BLaER1 treated with 17β-estradiol and CSF1 and Interleukin-3, amounts not matched to agents 10 nM and 100 nM (cell line): ENCODE measurements around the gene MT3.

Experiments
- H3K27ac ChIP-seq, 11 experiments: shearing (Covaris generic); formaldehyde crosslinking; 2 replicates each; pipeline ENCODE4 v1.8.1; 2022
- H3K27me3 ChIP-seq, 11 experiments: shearing (Covaris generic); formaldehyde crosslinking; 2 replicates each; pipeline ENCODE4 v1.8.1; 2022
- H3K36me3 ChIP-seq, 11 experiments: shearing (Covaris generic); formaldehyde crosslinking; 2 replicates each; pipeline ENCODE4 v1.8.1; 2022
- H3K4me1 ChIP-seq, 10 experiments: shearing (Covaris generic); formaldehyde crosslinking; 2 replicates each; pipeline ENCODE4 v1.8.1; 2022
- H3K4me2 ChIP-seq, 11 experiments: shearing (Covaris generic); formaldehyde crosslinking; 2 replicates each; pipeline ENCODE4 v1.8.1; 2022
- H3K4me3 ChIP-seq, 10 experiments: shearing (Covaris generic); formaldehyde crosslinking; 2 replicates each; pipeline ENCODE4 v1.8.1; 2022
- H3K9ac ChIP-seq, 11 experiments: shearing (Covaris generic); formaldehyde crosslinking; 2 replicates each; pipeline ENCODE4 v1.8.1; 2022
- H3K9me3 ChIP-seq, 11 experiments: shearing (Covaris generic); formaldehyde crosslinking; replicated peaks in 1 of 11; 2 replicates each; pipeline ENCODE4 v1.8.1; 2022
- H4K20me1 ChIP-seq, 11 experiments: shearing (Covaris generic); formaldehyde crosslinking; 2 replicates each; pipeline ENCODE4 v1.8.1; 2022
- Cebpa-rat ChIP-seq, 11 experiments: shearing (Covaris generic); IDR thresholded peaks; 2 replicates each; pipeline ENCODE4 v1.8.1; 2022

The MT3 gene

GRCh38 chr16:56589141-56590039, at the start of gene MT3:
Gene MT3, plus strand, starts transcription at chr16:56589528. Its CDS starts 63 bp downstream, at chr16:56589591.
- peaks cover 18 to 30% (median 21%) of the 10 kb centered on the region in 11 experiments for H3K27me3 ChIP-seq
- peaks cover 0 to 19% (median 7%) of the 10 kb centered on the region in 10 experiments; a peak in 13 of 20 replicates for H3K4me1 ChIP-seq
- peaks cover 0 to 5% (median 0%) of the 10 kb centered on the region in 11 experiments; a peak in 2 of 22 replicates for H3K9me3 ChIP-seq
- no peak within 1 kb of the TSS for H3K4me2 ChIP-seq
- TF ChIP-seq Cebpa-rat (IDR thresholded peaks at IDR 0.05): no peak
- H3K9ac ChIP-seq: no peak within 1 kb of the TSS
- no peaks in the 10 kb centered on the region; a peak in 1 of 22 replicates for H4K20me1 ChIP-seq
- no peaks in the 10 kb centered on the region for H3K36me3 ChIP-seq
- no peak within 1 kb of the TSS for H3K4me3 ChIP-seq
- H3K27ac ChIP-seq: no peak within 1 kb of the TSS

GRCh38 chr16:56539656-56540055, 49.7 kb upstream of the MT3 start:
- Histone ChIP-seq H3K9ac (peak overlapping the region in 3 of 11 experiments; percentile 59 to 71 (median 67); a peak in 5 of 22 replicates), H3K27me3 (no peaks in the 10 kb centered on the region), H3K27ac (peak overlapping the region in 4 of 11 experiments; percentile 51 to 87 (median 84); a peak in 8 of 22 replicates), H3K4me3 (no peak overlapping the region), H3K4me1 (peaks cover 0 to 60% (median 0%) of the 10 kb centered on the region in 10 experiments; a peak in 6 of 20 replicates), H3K9me3 (peaks cover 0 to 10% (median 0%) of the 10 kb centered on the region in 11 experiments; a peak in 3 of 22 replicates), H3K36me3 (no peaks in the 10 kb centered on the region), H4K20me1 (no peaks in the 10 kb centered on the region), H3K4me2 (peak overlapping the region in 3 of 11 experiments; percentile 48 to 63 (median 61); a peak in 6 of 22 replicates)
- no peak for TF ChIP-seq Cebpa-rat (IDR thresholded peaks at IDR 0.05)

GRCh38 chr16:56542039-56542438, 47.3 kb upstream of the MT3 start:
- Histone ChIP-seq H3K27me3 (no peaks in the 10 kb centered on the region), H3K4me3 (no peak overlapping the region), H3K27ac (peak overlapping the region in 2 of 11 experiments; percentile 20 to 87; a peak in 3 of 22 replicates)

GRCh38 chr16:56547120-56547948, 42.0 kb upstream of the MT3 start:
- Histone ChIP-seq H3K27ac (peak overlapping the region in 6 of 11 experiments; percentile 0 to 70 (median 42); a peak in 7 of 22 replicates), H3K27me3 (no peaks in the 10 kb centered on the region), H3K4me1 (peaks cover 26 to 67% (median 34%) of the 10 kb centered on the region in 10 experiments), H3K9me3 (no peaks in the 10 kb centered on the region), H3K4me2 (peak overlapping the region; percentile 48 to 79 (median 63)), H4K20me1 (no peaks in the 10 kb centered on the region), H3K36me3 (no peaks in the 10 kb centered on the region), H3K9ac (no peak overlapping the region), H3K4me3 (no peak overlapping the region)
- TF ChIP-seq Cebpa-rat (IDR thresholded peaks at IDR 0.05): no peak

More at GRCh38 chr16:56542039-56542438, 47.3 kb upstream of the MT3 start:
- peaks cover 0 to 10% (median 0%) of the 10 kb centered on the region in 11 experiments; a peak in 3 of 22 replicates for H3K9me3 ChIP-seq
- no peak for TF ChIP-seq Cebpa-rat (IDR thresholded peaks at IDR 0.05)
- H3K9ac ChIP-seq: no peak overlapping the region
- peak overlapping the region in 3 of 11 experiments; percentile 20 to 66 (median 51); a peak in 4 of 22 replicates for H3K4me2 ChIP-seq
- H3K4me1 ChIP-seq: peaks cover 0 to 63% (median under 1%) of the 10 kb centered on the region in 10 experiments; a peak in 10 of 20 replicates
- no peaks in the 10 kb centered on the region for H4K20me1 ChIP-seq
- H3K36me3 ChIP-seq: no peaks in the 10 kb centered on the region

- H3K9ac ChIP-seq: no peak overlapping the region; a peak in 1 of 22 replicates
- H3K4me3 ChIP-seq: no peak overlapping the region
- TF ChIP-seq Cebpa-rat (IDR thresholded peaks at IDR 0.05): no peak
- no peaks in the 10 kb centered on the region for H4K20me1 ChIP-seq
- H3K27ac ChIP-seq: peak overlapping the region in 4 of 11 experiments; percentile 33 to 70 (median 53); a peak in 6 of 22 replicates
- H3K9me3 ChIP-seq: no peaks in the 10 kb centered on the region
- H3K4me1 ChIP-seq: peaks cover 30 to 63% (median 40%) of the 10 kb centered on the region in 10 experiments
- no peaks in the 10 kb centered on the region for H3K27me3 ChIP-seq
- H3K36me3 ChIP-seq: no peaks in the 10 kb centered on the region
- peak overlapping the region; percentile 48 to 79 (median 63) for H3K4me2 ChIP-seq
Measured at GRCh38 chr16:56547949-56548567, 41.3 kb upstream of the MT3 start.

- no peak for TF ChIP-seq Cebpa-rat (IDR thresholded peaks at IDR 0.05)
- H3K4me3 ChIP-seq: no peak overlapping the region
- no peaks in the 10 kb centered on the region for H3K36me3 ChIP-seq
- H4K20me1 ChIP-seq: no peaks in the 10 kb centered on the region
- H3K4me1 ChIP-seq: peaks cover 30 to 59% (median 41%) of the 10 kb centered on the region in 10 experiments
- no peaks in the 10 kb centered on the region for H3K9me3 ChIP-seq
- no peaks in the 10 kb centered on the region for H3K27me3 ChIP-seq
- peak overlapping the region in 1 of 11 experiments; percentile 70; a peak in 1 of 22 replicates for H3K27ac ChIP-seq
- no peak overlapping the region for H3K9ac ChIP-seq
- peak overlapping the region in 6 of 11 experiments; percentile 63 to 79 (median 75); a peak in 11 of 22 replicates for H3K4me2 ChIP-seq
Measured at GRCh38 chr16:56549161-56549560, 40.2 kb upstream of the MT3 start.

- H3K4me2 ChIP-seq: peak overlapping the region in 3 of 11 experiments; percentile 53 to 79 (median 78); a peak in 6 of 22 replicates
- H3K9me3 ChIP-seq: no peaks in the 10 kb centered on the region
- peaks cover 30 to 59% (median 41%) of the 10 kb centered on the region in 10 experiments for H3K4me1 ChIP-seq
Measured at GRCh38 chr16:56549744-56550385, 39.5 kb upstream of the MT3 start.

More at GRCh38 chr16:56549744-56550385, 39.5 kb upstream of the MT3 start:
- Histone ChIP-seq H3K36me3 (no peaks in the 10 kb centered on the region), H3K27ac (peak overlapping the region in 1 of 11 experiments; percentile 32; a peak in 1 of 22 replicates), H3K27me3 (no peaks in the 10 kb centered on the region), H3K9ac (no peak overlapping the region), H3K4me3 (no peak overlapping the region), H4K20me1 (no peaks in the 10 kb centered on the region)
- TF ChIP-seq Cebpa-rat (IDR thresholded peaks at IDR 0.05): no peak
